Fibroblast of skin of scalp (primary cell): ENCODE results near the gene FAM83B.
A peak's percentile ranks its signal among the peaks of the same experiment; 100 is the strongest.

Source experiments
- DNase-seq: peaks from one replicate; pipeline ENCODE4 v3.0.0-alpha.2; 2013

Gene FAM83B

GRCh38 chr6:54981647-54982046 lies 135.1 kb downstream of the FAM83B start:
- DNase-seq, result peak; percentile 68

- DNase-seq, result no peak
Measured at GRCh38 chr6:54987633-54988290, 141.2 kb downstream of the FAM83B start.

GRCh38 chr6:54988576-54988975 lies 142.0 kb downstream of the FAM83B start:
- peak; percentile 9 for DNase-seq

GRCh38 chr6:54990001-54990400 lies 143.4 kb downstream of the FAM83B start:
- no peak for DNase-seq
